NCI-H345 treated with DMSO at 0.1 percent for 48 hours (cell line): ENCODE measurements around the gene ZBTB12.

Experiments used
- DNase-seq: peaks from one replicate; lab custom pipeline; 2025; ENCODE audit not compliant: unreplicated experiment; lab: John Stamatoyannopoulos, UW

Gene ZBTB12

DNA sequence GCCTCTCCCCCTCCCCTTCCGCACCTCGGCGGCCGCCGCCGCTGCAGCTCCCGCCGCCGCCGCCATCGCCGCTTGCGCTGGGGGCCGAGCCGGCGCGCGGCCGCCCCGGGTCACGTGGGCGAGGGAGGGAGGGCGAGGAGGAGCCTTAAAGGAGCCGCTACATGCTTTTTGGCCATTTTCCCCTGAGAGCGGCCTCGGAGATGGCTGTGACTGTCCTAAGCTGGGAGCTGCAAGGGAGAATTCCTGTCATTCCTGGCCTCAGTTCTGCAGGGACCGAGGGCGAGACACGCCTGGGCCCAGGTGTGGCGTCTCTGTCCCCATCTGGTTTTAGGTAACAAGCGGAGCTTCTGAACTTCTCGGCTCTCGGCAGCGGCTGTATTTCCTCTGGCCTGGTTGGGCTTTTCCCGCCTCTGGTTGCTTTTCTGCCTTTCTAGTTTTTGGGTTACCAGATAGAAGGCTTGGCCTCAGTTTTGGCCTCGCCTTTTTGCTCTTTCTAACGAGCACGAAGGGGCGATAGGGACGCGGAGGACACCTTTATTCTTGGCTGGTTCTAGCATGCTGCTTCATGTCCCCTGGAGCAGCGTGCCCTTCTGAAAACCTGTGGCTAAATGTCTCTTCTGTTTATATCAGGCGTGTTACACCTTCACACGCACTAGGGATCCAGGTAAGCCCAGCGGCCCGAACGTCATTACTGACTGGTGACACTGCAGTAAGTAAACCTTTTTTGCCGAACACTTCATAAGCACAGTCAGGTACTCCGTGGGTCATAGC lies 4.1 kb downstream of the ZBTB12 start, which contains the start of gene EHMT2:
EHMT2 (minus strand) TSS at position 87 of the 771 bp plus-strand sequence; CDS start at position 66, 21 bp downstream.
- DNase-seq = peak; percentile 77

- DNase-seq = no peak
These were observed 4.9 kb downstream of the ZBTB12 start for GRCh38 chr6:31896856-31897611.

GRCh38 chr6:31896493-31896855 lies 5.4 kb downstream of the ZBTB12 start:
- DNase-seq = no peak

GRCh38 chr6:31892821-31893220 lies 9.1 kb downstream of the ZBTB12 start:
- no peak for DNase-seq

DNA sequence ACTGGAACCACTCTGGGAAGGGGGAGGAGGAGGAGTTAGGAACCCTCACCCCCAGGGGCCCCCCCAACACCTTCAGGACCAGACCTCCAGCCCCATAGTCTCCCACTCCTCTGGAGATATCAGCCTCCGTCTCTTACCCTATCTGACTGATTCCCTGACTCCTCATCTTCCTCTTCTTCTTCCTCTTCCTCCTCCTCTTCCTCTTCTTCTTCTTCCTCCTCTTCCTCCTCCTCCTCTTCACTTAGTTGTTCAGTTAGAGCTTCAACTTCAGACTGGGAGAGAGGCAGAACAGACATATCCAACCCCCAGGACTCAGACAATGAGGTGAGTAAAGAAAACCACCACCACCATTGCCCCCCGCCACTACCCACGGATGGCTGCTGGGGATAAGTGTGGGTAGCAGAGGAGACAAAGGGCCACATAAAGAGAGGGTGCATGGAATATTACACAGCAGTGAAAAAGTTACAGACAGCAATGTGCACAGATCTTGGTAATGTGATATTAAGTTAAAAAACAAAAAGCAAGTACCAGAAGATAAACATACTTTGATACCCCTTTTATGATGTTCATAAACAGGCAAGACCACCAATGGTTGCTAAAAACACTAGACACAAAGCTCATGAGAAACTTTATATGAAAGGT lies 12.4 kb downstream of the ZBTB12 start:
- DNase-seq = no peak

DNA sequence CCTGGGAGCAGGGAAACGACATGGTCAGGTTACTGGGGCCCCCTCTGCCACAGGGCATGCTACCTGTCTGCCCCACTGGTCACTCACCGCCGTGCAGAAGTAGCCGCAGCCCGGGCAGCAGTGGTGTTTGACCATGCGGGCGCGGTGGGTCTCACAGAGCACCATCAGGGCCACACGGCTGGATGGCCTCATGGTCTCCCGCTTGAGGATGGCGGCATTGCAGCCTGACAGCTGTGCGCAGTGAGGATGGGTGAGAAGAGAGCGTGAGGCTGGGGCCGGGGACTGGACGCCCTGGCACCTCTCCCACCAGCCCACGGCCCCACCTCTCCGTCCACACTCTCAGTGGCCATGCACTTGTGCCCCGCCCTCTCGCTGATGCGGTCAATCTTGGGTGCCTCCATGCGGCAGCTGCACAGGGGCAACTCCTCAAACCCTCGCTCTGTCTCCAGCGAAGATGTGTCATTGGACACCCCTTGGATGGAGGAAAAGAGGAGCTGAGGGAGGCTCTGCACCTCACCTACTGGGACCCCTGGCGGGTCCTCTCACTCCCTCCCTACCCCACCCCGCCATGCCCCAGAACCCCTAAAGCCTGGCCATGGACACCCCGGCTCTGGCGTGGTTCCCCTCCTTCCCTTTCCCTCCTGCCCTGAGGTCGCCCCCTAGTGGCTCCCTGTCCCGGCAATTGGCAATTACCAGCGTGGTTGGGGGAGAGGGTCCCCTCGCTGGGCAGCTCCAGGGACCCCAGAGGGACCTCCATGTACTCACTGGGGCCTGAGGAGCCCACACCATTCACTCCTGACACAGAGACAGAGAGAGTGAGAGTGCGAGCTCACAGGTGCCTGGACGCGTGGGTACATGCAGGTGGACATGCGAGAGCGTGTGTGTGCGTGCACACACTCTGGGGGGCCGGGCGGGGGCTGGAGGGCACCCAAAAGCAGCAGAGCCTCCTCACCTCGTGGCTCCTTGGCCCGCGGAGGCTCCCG lies 13.3 kb downstream of the ZBTB12 start:
- no peak for DNase-seq

GRCh38 chr6:31887173-31888007 lies 14.5 kb downstream of the ZBTB12 start:
- no peak for DNase-seq

DNA sequence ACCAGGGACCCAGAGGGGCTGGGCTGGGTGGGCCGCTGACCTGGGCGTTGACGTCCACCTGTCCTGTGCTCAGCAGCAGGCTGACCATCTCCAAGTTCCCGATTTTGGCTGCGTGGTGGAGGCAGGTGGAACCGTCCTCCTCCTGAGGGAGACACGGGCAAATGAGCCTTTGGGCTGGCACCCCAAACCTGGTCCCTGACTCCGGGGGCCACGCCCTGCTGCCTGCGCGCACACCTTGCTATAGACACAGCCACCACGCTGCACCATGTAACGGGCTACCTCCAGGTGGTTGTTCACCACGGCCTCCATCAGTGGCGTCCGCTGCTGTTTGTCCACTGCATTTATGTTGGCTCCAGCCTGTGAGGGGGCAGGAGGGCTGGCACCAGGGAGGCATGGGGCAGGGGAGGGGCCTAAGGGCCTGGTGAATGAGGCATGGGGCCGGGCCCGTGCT lies 15.3 kb downstream of the ZBTB12 start:
- no peak for DNase-seq

- no peak for DNase-seq
These were observed 17.3 kb downstream of the ZBTB12 start for GRCh38 chr6:31884528-31885035.

DNA sequence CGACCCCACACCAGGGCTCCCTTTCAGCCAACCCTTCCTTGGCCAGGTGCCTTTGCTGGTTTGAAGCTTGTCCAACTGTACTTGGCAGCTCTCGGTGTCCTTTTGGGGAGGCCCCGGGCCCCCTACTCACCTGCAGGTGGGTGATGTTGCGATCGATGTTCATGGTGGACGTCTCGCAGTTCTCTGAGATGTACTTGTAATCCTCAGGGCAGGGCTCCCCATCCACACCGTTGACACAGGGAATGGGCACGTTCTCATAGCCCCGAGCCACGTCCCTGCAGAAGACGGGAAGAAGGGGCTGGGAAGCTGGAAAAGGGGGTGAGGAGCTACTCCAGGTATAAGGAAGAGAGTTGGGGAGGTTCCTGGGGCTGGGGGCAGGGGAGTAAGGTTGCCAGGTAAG lies 18.2 kb downstream of the ZBTB12 start:
- DNase-seq = no peak

DNA sequence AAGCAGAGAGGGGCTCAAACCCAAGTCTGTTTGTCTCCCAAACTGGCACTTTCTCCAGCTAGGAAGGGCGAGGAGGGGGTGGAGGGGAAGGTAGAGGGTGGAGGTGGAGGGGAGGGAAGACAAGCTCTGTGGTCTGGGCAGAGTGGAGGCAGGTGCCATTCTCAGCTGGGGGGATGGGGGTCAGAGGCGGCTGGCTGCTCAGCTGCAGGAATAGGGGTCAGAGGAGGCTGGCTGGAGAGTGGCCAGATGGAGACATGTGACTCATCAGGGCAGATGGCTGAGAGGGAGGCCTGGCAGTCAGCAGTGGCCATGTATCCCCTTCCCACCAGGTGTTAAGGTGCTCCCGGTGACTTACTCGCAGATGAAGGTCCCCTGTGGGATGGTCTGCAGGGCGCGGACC lies 19.5 kb downstream of the ZBTB12 start:
- DNase-seq = no peak

- no peak for DNase-seq
These were observed 20.6 kb downstream of the ZBTB12 start for GRCh38 chr6:31881136-31881859.

GRCh38 chr6:31880616-31881015 lies 21.3 kb downstream of the ZBTB12 start:
- no peak for DNase-seq

DNA sequence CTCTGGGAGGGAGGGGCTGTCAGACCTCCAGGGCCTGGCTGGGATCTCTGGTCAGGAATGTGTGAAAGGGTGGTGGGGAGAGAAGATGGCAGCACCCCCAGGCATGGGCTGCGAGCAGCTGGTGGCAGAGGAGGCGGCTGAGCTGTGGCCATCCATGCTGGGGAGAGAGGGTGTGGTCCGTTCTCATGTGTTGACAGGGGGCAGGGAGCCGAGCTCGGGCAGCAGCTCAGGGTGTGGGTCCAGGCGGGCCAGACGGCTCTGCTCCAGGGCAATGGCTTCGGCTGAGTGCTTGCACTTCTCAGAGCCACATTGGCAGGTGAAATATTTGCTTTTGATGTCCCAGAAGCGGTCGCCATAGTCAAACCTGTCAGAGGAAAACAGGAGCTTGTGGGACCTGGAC lies 22.0 kb downstream of the ZBTB12 start:
- DNase-seq = no peak

DNA sequence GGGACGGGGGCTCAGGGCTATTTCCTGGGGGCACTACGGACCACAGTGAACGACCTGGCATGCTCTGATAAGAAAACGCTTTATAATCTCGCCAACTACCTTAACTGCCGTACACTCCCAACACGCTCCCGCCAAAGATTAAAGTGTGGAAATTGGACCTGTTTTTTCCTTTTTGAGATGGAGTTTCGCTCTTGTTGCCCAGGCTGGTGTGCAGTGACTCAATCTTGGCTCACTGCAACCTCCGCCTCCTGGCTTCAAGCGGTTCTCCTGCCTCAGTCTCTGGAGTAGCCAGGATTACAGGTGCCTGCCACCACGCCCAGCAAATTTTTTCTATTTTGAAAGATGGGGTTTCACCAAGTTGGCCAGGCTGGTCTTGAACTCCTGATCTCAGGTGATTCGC lies 22.7 kb downstream of the ZBTB12 start:
- DNase-seq = no peak

- DNase-seq = no peak
These were observed 23.2 kb downstream of the ZBTB12 start, which contains the start of gene SLC44A4 for GRCh38 chr6:31878726-31879125. SLC44A4 (minus strand) TSS chr6:31878997; CDS start chr6:31878980, 17 bp downstream.

DNA sequence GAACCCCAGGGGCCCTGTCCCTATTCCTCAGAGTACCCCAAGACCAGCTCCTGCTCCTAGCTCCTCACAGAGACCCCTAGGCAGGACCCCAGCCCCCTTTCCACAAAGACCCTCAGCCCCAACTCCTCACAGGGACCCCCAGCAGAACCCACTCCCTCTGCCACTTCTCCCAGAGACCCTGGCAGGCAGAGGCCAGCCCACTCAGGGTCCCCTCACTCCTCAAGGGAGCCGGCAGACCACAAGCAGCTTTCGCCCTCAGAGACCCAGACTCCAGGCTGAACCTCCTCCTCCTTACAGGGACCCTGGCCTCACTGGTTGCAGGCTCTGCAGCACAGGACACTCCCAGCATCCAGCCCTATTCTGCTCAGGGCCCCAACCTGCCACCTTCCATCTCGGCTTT lies 23.7 kb downstream of the ZBTB12 start:
- no peak for DNase-seq

- no peak for DNase-seq
These were observed 24.2 kb downstream of the ZBTB12 start for GRCh38 chr6:31877651-31878161.
